Activated CD4-positive, alpha-beta memory T cell treated with anti-CD3 and anti-CD28 coated beads for 36 hours (primary cell): ENCODE results near the gene ATP1A1. TPM values are rescaled to one million over a fixed set of nuclear protein-coding genes. Genes with fewer than 3 reads are reported as not detected.

Source experiments
- CTCF ChIA-PET: fragments of 350-600 bp; sonication (Branson Sonifier 250); formaldehyde crosslinking; loops from one replicate; lab custom pipeline; 2021; ENCODE audit warnings: antibody characterized with exemption, inconsistent platforms; lab: Charles Lee
- POLR2A ChIA-PET: fragments of 350-600 bp; sonication (Branson Sonifier 250); formaldehyde crosslinking; loops from one replicate; lab custom pipeline; 2021; ENCODE audit warnings: antibody characterized with exemption; lab: Charles Lee
- DNase-seq: peaks from one replicate; pipeline ENCODE4 v3.0.0-alpha.2; 2020
- H3K27ac Mint-ChIP-seq: one replicate; pipeline ENCODE4 v1.8.0; 2021; ENCODE audit warnings: mixed read lengths
- H3K27me3 Mint-ChIP-seq: one replicate; pipeline ENCODE4 v1.8.0; 2021; ENCODE audit warnings: mixed read lengths
- H3K36me3 Mint-ChIP-seq: one replicate; pipeline ENCODE4 v1.8.0; 2021; ENCODE audit warnings: mixed read lengths
- H3K4me1 Mint-ChIP-seq: one replicate; pipeline ENCODE4 v1.8.0; 2021; ENCODE audit warnings: low read depth, mixed read lengths
- H3K4me3 Mint-ChIP-seq: one replicate; pipeline ENCODE4 v1.8.0; 2021; ENCODE audit warnings: mild to moderate bottlenecking, mixed read lengths
- H3K9me3 Mint-ChIP-seq: one replicate; pipeline ENCODE4 v1.8.0; 2021; ENCODE audit warnings: mixed read lengths
- intact Hi-C: fragments of 100-400 bp; cut with micrococcal nuclease; formaldehyde crosslinking; loops from one replicate; pipeline ENCODE4 v1.15.1; 2023
- total RNA-seq, 2 experiments: library from RNA; stranded (reverse); gene quantifications; one replicate each; pipeline ENCODE4 v1.2.3, GENCODE V29; 2021

ATP1A1 gene
- 100 to 1,000 TPM; 253 to 258 TPM for total RNA-seq

- H3K9me3 Mint-ChIP-seq = no peaks in the 10 kb centered on the region
- DNase-seq = peak; percentile 98
- peaks cover 15% of the 10 kb centered on the region for H3K36me3 Mint-ChIP-seq
- POLR2A ChIA-PET = interaction anchor here (0.8 to 1.3 kb wide), 3 partner anchors 15 to 46 kb away, joined by 3 to 7 read pairs (median 3); no protein-coding TSS in a partner anchor
- H3K27ac Mint-ChIP-seq = peak within 1 kb of the TSS; percentile 97
- CTCF ChIA-PET = interaction anchor here (1.2 to 4.3 kb wide), 3 partner anchors 18 to 234 kb away, joined by 3 to 16 read pairs (median 5); no protein-coding TSS in a partner anchor
- intact Hi-C loops = loop anchor here (10.0 kb wide), 3 partner anchors 362 to 1232 kb away; partner anchors contain the start of genes MAN1A2 and TENT5C
- peak within 1 kb of the TSS; percentile 88 for H3K4me3 Mint-ChIP-seq
- H3K27me3 Mint-ChIP-seq = peaks cover 3% of the 10 kb centered on the region
- H3K4me1 Mint-ChIP-seq = peaks cover 38% of the 10 kb centered on the region
Measured at GRCh38 chr1:116372651-116373430, at the start of gene ATP1A1. Gene ATP1A1 (plus strand): TSS chr1:116373244. CDS start chr1:116373512, 268 bp downstream.

- Mint-ChIP-seq H3K4me1 (peaks cover 57% of the 10 kb centered on the region), H3K27ac (no peak overlapping the region), H3K27me3 (no peaks in the 10 kb centered on the region), H3K4me3 (no peak overlapping the region), H3K36me3 (no peaks in the 10 kb centered on the region), H3K9me3 (no peaks in the 10 kb centered on the region)
- DNase-seq = no peak
- POLR2A ChIA-PET = no interaction called here
- CTCF ChIA-PET = interaction anchor here (1.1 to 1.8 kb wide), 2 partner anchors 171 to 184 kb away, joined by 4 read pairs; no protein-coding TSS in a partner anchor
- intact Hi-C loops = loop anchor here (2.0 to 5.0 kb wide), 2 partner anchors 53 to 71 kb away; no protein-coding TSS in a partner anchor
Measured at GRCh38 chr1:116323491-116323890, 49.6 kb upstream of the ATP1A1 start.

GRCh38 chr1:116324411-116324810, 48.6 kb upstream of the ATP1A1 start:
- CTCF ChIA-PET = interaction anchor here (0.6 to 1.8 kb wide), 2 partner anchors 172 to 185 kb away, joined by 4 to 5 read pairs; no protein-coding TSS in a partner anchor
- Mint-ChIP-seq H3K36me3 (no peaks in the 10 kb centered on the region), H3K9me3 (no peaks in the 10 kb centered on the region), H3K27ac (peak overlapping the region; percentile 54), H3K4me3 (no peak overlapping the region), H3K27me3 (no peaks in the 10 kb centered on the region), H3K4me1 (peaks cover 59% of the 10 kb centered on the region)
- POLR2A ChIA-PET = interaction anchor here (1.8 kb wide), 1 partner anchor 51 kb away, joined by 6 read pairs; no protein-coding TSS in a partner anchor
- intact Hi-C loops = loop anchor here (5.0 kb wide), 1 partner anchor 72 kb away; no protein-coding TSS in a partner anchor
- DNase-seq = no peak

GRCh38 chr1:116325104-116325503, 47.9 kb upstream of the ATP1A1 start:
- H3K27me3 Mint-ChIP-seq = no peaks in the 10 kb centered on the region
- H3K36me3 Mint-ChIP-seq = no peaks in the 10 kb centered on the region
- DNase-seq = no peak
- ChIA-PET POLR2A (interaction anchor here (1.8 kb wide), 1 partner anchor 51 kb away, joined by 6 read pairs; no protein-coding TSS in a partner anchor), CTCF (interaction anchor here (0.8 to 1.8 kb wide), 2 partner anchors 159 to 186 kb away, joined by 3 to 4 read pairs; no protein-coding TSS in a partner anchor)
- H3K4me3 Mint-ChIP-seq = no peak overlapping the region
- H3K4me1 Mint-ChIP-seq = peaks cover 61% of the 10 kb centered on the region
- peak overlapping the region; percentile 54 for H3K27ac Mint-ChIP-seq
- no peaks in the 10 kb centered on the region for H3K9me3 Mint-ChIP-seq
- intact Hi-C loops = no loop called here

- H3K4me1 Mint-ChIP-seq = peaks cover 59% of the 10 kb centered on the region
- intact Hi-C loops = loop anchor here (2.0 kb wide), 1 partner anchor 27 kb away; no protein-coding TSS in a partner anchor
- peak overlapping the region; percentile 87 for H3K27ac Mint-ChIP-seq
- ChIA-PET POLR2A (interaction anchor here (1.8 kb wide), 1 partner anchor 50 kb away, joined by 6 read pairs; no protein-coding TSS in a partner anchor), CTCF (interaction anchor here (0.6 to 1.5 kb wide), 6 partner anchors 10 to 179 kb away, joined by 3 to 4 read pairs (median 3); no protein-coding TSS in a partner anchor)
- H3K36me3 Mint-ChIP-seq = no peaks in the 10 kb centered on the region
- no peaks in the 10 kb centered on the region for H3K9me3 Mint-ChIP-seq
- H3K4me3 Mint-ChIP-seq = peak overlapping the region; percentile 18
- peak; percentile 56 for DNase-seq
- no peaks in the 10 kb centered on the region for H3K27me3 Mint-ChIP-seq
Measured at GRCh38 chr1:116325922-116326321, 47.1 kb upstream of the ATP1A1 start.

- Mint-ChIP-seq H3K27ac (peak overlapping the region; percentile 87), H3K27me3 (no peaks in the 10 kb centered on the region), H3K4me3 (no peak overlapping the region), H3K4me1 (peaks cover 54% of the 10 kb centered on the region), H3K9me3 (no peaks in the 10 kb centered on the region), H3K36me3 (no peaks in the 10 kb centered on the region)
- POLR2A ChIA-PET = interaction anchor here (0.6 kb wide), 1 partner anchor 44 kb away, joined by 5 read pairs; no protein-coding TSS in a partner anchor
- intact Hi-C loops = loop anchor here (2.0 kb wide), 1 partner anchor 26 kb away; no protein-coding TSS in a partner anchor
- CTCF ChIA-PET = interaction anchor here (0.6 to 1.5 kb wide), 7 partner anchors 11 to 178 kb away, joined by 3 to 4 read pairs (median 3); no protein-coding TSS in a partner anchor
- DNase-seq = no peak
Measured at GRCh38 chr1:116326486-116326885, 46.6 kb upstream of the ATP1A1 start.

- Mint-ChIP-seq H3K36me3 (no peaks in the 10 kb centered on the region), H3K4me1 (peaks cover 39% of the 10 kb centered on the region), H3K27ac (no peak overlapping the region), H3K9me3 (no peaks in the 10 kb centered on the region), H3K27me3 (no peaks in the 10 kb centered on the region), H3K4me3 (no peak overlapping the region)
- no peak for DNase-seq
- intact Hi-C loops = no loop called here
- CTCF ChIA-PET = no interaction called here
- POLR2A ChIA-PET = no interaction called here
Measured at GRCh38 chr1:116328671-116329070, 44.4 kb upstream of the ATP1A1 start.

GRCh38 chr1:116329524-116330341, 43.3 kb upstream of the ATP1A1 start:
- intact Hi-C loops = no loop called here
- Mint-ChIP-seq H3K9me3 (no peaks in the 10 kb centered on the region), H3K4me1 (peaks cover 34% of the 10 kb centered on the region), H3K36me3 (no peaks in the 10 kb centered on the region), H3K27ac (no peak overlapping the region), H3K27me3 (no peaks in the 10 kb centered on the region), H3K4me3 (no peak overlapping the region)
- no peak for DNase-seq
- POLR2A ChIA-PET = no interaction called here
- CTCF ChIA-PET = no interaction called here

GRCh38 chr1:116330342-116330652, 42.7 kb upstream of the ATP1A1 start:
- ChIA-PET POLR2A (no interaction called here), CTCF (interaction anchor here (1.2 kb wide), 1 partner anchor 154 kb away, joined by 3 read pairs; no protein-coding TSS in a partner anchor)
- Mint-ChIP-seq H3K27me3 (no peaks in the 10 kb centered on the region), H3K9me3 (no peaks in the 10 kb centered on the region), H3K4me1 (peaks cover 28% of the 10 kb centered on the region), H3K36me3 (no peaks in the 10 kb centered on the region), H3K4me3 (no peak overlapping the region), H3K27ac (no peak overlapping the region)
- no peak for DNase-seq
- intact Hi-C loops = no loop called here

- no peak for DNase-seq
- H3K9me3 Mint-ChIP-seq = no peaks in the 10 kb centered on the region
- H3K27me3 Mint-ChIP-seq = no peaks in the 10 kb centered on the region
- peaks cover 23% of the 10 kb centered on the region for H3K4me1 Mint-ChIP-seq
- intact Hi-C loops = no loop called here
- ChIA-PET POLR2A (no interaction called here), CTCF (interaction anchor here (1.2 kb wide), 1 partner anchor 154 kb away, joined by 3 read pairs; no protein-coding TSS in a partner anchor)
- H3K36me3 Mint-ChIP-seq = no peaks in the 10 kb centered on the region
- no peak overlapping the region for H3K4me3 Mint-ChIP-seq
- H3K27ac Mint-ChIP-seq = no peak overlapping the region
Measured at GRCh38 chr1:116330846-116331245, 42.2 kb upstream of the ATP1A1 start.

GRCh38 chr1:116331523-116331922, 41.5 kb upstream of the ATP1A1 start:
- Mint-ChIP-seq H3K4me1 (peaks cover 16% of the 10 kb centered on the region), H3K36me3 (no peaks in the 10 kb centered on the region), H3K27ac (no peak overlapping the region), H3K27me3 (no peaks in the 10 kb centered on the region), H3K4me3 (no peak overlapping the region), H3K9me3 (no peaks in the 10 kb centered on the region)
- intact Hi-C loops = no loop called here
- ChIA-PET CTCF (interaction anchor here (1.2 kb wide), 1 partner anchor 153 kb away, joined by 3 read pairs; no protein-coding TSS in a partner anchor), POLR2A (no interaction called here)
- DNase-seq = no peak
